ENCODE measurements around the gene ADIPOR2.

- TF ChIP-seq CTCF (IDR thresholded peaks at IDR 0.05) (no peak), POLR2A (IDR thresholded peaks at IDR 0.05) (no peak)
Observed at GRCh38 chr12:1731019-1731687, 40.3 kb downstream of the ADIPOR2 start.

Measured in lower leg skin (tissue), 3 donors.